ENCODE measurements around the gene PRIM2.
"Not testable (repeated sequence)": the region's sequence is repeated elsewhere in the genome, so short reads cannot be mapped to it uniquely, and the experiment has no call there.

DNA sequence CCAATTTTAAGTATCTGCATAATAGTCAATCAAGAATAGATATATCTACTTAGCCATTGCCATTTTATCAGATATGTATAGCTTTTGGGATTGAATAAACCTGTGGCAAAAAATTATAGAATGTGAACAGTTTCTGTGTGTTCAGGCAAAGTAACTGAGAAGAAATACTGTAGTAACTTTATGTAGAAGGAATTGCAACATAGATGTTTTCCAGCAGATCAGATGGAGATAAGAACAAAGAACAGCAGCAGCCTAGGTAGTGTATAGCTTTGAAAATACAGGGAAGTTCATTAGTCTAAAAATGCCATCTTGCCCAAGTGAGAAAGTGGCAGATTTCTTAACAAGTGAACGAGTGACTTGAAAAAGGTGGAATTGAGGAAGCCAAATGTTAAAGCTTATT is 197.7 kb downstream of the PRIM2 start:
- TF ChIP-seq ZNF174 (tag by site-specific recombination; IDR thresholded peaks at IDR 0.05); ZNF510 (tag by site-specific recombination; IDR thresholded peaks at IDR 0.05; ENCODE audit: insufficient replicate concordance): not testable (repeated sequence)
- TF ChIP-seq, protein P1, sequence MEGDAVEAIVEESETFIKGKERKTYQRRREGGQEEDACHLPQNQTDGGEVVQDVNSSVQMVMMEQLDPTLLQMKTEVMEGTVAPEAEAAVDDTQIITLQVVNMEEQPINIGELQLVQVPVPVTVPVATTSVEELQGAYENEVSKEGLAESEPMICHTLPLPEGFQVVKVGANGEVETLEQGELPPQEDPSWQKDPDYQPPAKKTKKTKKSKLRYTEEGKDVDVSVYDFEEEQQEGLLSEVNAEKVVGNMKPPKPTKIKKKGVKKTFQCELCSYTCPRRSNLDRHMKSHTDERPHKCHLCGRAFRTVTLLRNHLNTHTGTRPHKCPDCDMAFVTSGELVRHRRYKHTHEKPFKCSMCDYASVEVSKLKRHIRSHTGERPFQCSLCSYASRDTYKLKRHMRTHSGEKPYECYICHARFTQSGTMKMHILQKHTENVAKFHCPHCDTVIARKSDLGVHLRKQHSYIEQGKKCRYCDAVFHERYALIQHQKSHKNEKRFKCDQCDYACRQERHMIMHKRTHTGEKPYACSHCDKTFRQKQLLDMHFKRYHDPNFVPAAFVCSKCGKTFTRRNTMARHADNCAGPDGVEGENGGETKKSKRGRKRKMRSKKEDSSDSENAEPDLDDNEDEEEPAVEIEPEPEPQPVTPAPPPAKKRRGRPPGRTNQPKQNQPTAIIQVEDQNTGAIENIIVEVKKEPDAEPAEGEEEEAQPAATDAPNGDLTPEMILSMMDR (tag by site-specific recombination; IDR thresholded peaks at IDR 0.05), result not testable (repeated sequence)

Measured in HEK293 (cell line).